ENCODE data around the gene HGD.
"Not testable (repeated sequence)": the region's sequence is repeated elsewhere in the genome, so short reads cannot be mapped to it uniquely, and the experiment has no call there.

Gene HGD

GRCh38 chr3:120680193-120680894, 1.7 kb downstream of the HGD start:
- DNase-seq (ENCODE audit: low read depth in 1 of 2, low spot score in 1 of 2), result no peak

DNA sequence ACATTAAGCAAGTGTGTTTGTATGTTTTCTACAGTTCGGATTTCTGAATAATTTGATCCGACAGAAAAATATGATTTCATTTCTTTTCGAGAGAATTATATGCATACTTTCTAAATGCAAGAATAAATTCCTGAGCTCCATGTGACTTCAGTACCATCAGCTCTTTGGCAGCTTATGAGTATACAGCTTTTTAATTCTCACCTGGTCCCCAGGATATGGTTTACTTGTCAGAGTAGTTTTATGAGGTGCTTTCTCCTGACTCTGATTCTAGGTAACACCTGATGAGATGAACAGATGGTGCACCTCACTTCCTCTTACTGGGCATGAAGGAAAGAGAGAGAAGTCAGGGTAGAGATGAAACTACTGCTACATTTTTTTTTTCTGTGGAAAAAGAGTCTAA, 3.1 kb downstream of the HGD start:
- DNase-seq (ENCODE audit: low read depth in 1 of 2, low spot score in 1 of 2), result no peak

GRCh38 chr3:120678331-120678947, 3.6 kb downstream of the HGD start:
- no peak for DNase-seq (ENCODE audit: low read depth in 1 of 2, low spot score in 1 of 2)

GRCh38 chr3:120677193-120677592, 4.8 kb downstream of the HGD start:
- DNase-seq (ENCODE audit: low read depth in 1 of 2, low spot score in 1 of 2), result not testable (repeated sequence)

DNA sequence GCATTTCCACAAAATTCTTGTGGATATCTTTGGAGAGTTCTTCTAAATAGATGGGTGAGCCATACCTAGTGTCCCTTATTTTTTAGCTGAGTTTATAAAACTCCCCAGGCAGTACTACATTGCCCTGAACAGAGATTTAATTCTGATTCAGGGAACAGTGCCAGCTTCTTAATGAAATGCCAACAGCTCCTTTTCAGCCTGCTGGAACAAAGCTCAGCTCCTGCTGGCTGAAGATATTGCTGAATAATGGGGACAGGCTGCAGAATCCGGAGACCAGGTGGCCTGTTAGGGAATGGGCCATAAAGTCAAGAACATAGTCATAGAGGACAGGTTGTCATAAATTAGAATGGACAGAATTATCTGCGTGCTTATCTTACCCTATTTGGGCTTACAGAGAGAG, 8.9 kb downstream of the HGD start:
- no peak for DNase-seq (ENCODE audit: low read depth in 1 of 2, low spot score in 1 of 2)

- DNase-seq (ENCODE audit: low read depth in 1 of 2, low spot score in 1 of 2), result no peak
These were observed 11.5 kb downstream of the HGD start for GRCh38 chr3:120670576-120670975.

DNA sequence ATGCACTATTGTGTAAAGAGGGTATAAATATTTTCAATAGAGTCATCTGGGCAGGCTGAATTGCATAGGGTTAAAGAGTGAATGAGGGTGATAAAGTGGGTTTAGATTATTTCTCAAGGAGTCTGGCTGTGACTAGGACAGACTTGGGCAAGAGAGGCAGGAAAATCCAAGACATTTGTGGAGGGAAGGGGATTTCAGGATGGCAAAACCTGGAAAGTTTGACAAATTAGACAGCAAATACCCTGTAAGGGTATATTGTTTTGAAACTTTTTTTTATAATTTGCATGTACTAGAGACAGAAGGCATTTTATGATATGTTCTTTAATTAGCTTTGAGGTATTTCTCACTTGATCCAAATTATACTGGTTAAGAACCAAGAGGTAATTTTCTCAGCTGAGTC, 17.1 kb downstream of the HGD start:
- DNase-seq (ENCODE audit: low read depth in 1 of 2, low spot score in 1 of 2), result no peak

DNA sequence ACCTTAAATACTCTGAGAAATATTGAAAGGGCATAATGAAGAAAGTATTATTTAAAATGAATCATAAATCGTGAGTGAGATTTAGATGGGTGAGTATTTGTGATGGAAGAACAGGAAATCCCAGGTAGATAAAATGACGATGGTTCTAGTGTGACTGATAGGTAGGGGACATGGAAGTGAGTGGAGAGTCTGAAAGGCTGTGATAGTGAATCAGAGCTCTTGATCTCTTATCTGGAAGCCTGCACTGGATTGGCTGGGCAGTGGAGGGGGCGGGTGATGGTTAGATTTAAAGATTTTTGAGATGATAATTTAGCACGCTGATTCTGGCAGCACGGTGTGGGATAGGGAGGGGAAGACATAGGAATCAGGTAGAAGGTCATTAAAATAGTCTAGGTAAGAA, 20.1 kb downstream of the HGD start:
- no peak for DNase-seq (ENCODE audit: low read depth in 1 of 2, low spot score in 1 of 2)

- DNase-seq (ENCODE audit: low read depth in 1 of 2, low spot score in 1 of 2), result no peak
These were observed 20.7 kb downstream of the HGD start for GRCh38 chr3:120661106-120661905.

DNA sequence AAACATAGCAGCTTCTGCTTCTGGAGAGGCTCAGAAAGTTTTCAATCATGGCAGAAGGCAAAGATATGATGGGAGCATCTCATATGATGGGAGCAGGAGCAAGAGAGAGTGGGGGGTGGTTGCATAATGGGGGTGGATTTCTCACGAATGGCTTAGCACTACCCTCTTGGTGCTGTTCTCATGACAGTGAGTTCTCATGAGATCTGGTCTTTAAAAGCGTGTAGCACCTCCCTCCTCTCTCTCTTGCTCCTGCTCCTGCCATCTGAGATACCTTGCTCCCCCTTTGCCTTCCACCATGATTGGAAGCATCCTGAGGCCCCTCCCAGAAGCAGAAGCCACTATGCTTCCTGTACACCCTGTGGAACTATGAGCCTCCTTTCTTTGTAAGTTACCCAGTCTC, 22.2 kb downstream of the HGD start:
- no peak for DNase-seq (ENCODE audit: low read depth in 1 of 2, low spot score in 1 of 2)

GRCh38 chr3:120659285-120659684, 22.8 kb downstream of the HGD start:
- DNase-seq (ENCODE audit: low read depth in 1 of 2, low spot score in 1 of 2), result no peak

DNA sequence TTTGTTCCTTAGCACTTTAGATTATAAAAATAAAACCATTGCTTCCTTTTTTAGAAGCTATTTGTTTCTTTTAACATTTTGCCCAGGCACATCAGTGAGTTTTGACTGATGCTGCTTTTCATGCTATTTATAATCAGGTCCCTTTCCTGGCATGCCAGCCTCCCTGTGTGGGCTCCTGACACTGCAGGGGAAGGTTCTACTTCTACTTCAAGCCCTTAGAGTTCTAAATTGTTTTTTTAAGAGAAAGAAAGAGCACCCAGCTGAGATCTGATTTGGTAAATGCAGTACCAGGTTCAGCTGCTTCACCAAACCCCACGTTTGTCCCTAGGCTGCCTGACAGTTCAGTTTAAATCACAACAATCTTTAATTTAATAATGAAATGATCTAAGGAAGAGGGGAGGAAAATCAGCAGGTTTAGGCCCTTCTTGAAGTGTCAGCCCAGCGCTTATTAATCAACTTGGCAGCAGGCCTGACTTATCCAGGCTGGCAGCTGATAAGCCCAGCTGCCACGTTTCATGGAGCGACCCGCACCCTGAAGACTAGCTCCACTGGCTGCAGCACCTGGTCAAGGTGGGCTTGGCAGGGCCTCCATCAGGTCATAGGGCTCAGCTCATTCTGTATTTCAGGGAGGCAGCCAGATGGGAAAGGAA, 29.0 kb downstream of the HGD start:
- DNase-seq (ENCODE audit: low read depth in 1 of 2, low spot score in 1 of 2), result no peak

DNA sequence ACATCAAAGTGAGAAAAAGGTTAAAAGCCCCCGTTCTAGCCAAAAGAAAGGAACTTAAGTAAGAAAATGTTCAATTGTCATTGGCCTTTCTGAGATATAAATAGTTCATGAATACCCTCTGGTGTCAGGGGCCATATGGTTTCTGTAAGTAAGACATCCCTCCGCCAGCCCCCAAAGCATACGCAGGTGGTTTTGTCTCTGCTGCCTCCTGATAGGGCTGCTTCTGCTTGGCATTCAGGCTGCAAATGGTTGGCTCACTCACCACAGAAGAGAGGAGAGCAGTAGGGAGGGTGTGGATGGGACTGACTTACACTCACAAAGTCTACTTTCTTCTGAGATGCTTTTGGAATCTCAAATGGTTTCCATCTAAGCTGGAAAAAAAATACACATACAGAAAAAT, 29.8 kb downstream of the HGD start:
- no peak for DNase-seq (ENCODE audit: low read depth in 1 of 2, low spot score in 1 of 2)

- no peak for DNase-seq (ENCODE audit: low read depth in 1 of 2, low spot score in 1 of 2)
These were observed 31.7 kb downstream of the HGD start for GRCh38 chr3:120650311-120650710.

DNA sequence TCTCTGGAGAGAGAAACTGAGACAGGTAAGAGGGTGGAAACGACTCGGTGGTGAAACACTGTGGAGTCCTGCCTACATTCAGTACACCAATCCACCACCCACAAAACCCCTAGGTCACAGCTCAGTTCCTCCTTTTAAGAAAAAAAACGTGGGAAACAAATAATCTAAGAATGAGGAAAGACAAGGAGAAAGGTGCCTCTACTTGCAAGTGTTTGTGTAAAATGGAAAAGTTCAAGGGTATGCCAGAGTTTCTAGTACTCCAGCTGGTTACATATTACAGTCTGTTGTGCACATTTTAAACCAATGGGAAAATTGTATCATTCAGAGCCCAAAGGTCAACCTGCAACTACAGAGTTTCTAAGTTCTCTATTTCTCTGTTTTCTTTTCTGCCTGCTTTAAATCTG, 32.2 kb downstream of the HGD start:
- DNase-seq (ENCODE audit: low read depth in 1 of 2, low spot score in 1 of 2), result no peak

GRCh38 chr3:120648290-120648689, 33.7 kb downstream of the HGD start:
- DNase-seq (ENCODE audit: low read depth in 1 of 2, low spot score in 1 of 2), result no peak

DNA sequence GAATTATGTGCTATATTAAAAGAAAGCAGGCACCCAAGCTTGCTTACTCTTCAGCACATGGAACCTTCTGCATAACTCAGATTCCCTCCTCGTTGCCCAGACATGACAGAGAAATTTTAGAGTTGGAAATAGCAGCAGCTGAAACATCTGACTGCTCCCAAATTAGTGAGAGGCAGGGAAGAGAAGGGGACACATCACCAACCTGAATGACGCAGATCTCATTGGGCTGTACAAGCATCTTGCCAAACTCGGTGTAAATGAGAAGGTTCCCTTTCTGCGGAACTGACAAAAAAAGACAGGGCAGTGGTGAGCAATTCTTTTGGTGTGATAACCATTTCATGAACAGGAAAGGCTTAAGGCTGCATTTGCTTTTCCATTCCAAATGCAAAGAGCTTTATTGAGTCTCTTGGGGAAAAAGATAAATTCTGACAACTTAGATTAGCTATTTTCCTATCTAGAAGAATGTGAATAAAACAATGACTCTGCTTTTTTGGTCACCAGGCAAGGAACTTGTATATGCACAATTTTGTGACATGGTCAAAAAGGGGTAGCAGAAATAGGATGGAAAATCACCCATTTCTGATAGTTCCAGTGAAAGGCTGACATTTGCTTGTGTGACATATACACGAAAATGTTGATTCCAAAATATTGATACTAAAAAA, 35.1 kb downstream of the HGD start:
- DNase-seq (ENCODE audit: low read depth in 1 of 2, low spot score in 1 of 2), result no peak

DNA sequence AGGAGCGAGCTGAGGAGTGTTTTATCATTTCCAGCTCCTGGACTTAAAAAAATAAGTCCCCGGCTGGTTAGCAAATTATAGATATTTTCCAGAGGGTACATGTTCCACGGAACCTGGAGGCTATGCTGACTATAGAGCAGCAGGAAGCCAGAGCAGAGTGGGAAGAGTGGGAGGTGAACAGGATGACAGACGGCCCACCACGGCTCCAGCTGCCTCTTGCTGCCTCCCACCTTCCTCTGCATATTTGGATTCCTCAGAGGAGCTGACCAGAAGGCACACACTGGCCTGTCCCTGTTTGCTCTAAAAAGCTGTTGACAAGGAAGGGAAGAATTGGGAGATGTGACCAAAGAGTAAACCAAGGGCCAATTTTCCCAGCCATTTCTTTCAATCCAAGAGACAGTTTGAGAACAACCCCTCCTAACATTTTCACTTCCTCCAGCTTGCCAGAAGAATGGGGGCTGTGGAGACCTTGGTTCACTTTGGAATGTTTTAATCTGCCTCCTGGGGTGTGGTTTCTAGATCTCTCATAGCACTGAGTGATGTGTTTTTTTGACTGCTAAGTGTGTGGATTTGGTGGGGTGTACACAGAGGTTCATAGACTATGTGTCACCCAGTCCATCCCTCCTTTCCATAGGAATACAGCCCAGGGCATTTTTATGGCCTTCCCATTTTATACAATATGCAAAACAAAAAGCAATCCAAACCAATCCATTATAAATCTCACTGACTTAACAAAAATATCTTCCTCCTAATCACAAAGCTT, 36.8 kb downstream of the HGD start:
- no peak for DNase-seq (ENCODE audit: low read depth in 1 of 2, low spot score in 1 of 2)

- no peak for DNase-seq (ENCODE audit: low read depth in 1 of 2, low spot score in 1 of 2)
These were observed 39.6 kb downstream of the HGD start for GRCh38 chr3:120642368-120642948.

DNA sequence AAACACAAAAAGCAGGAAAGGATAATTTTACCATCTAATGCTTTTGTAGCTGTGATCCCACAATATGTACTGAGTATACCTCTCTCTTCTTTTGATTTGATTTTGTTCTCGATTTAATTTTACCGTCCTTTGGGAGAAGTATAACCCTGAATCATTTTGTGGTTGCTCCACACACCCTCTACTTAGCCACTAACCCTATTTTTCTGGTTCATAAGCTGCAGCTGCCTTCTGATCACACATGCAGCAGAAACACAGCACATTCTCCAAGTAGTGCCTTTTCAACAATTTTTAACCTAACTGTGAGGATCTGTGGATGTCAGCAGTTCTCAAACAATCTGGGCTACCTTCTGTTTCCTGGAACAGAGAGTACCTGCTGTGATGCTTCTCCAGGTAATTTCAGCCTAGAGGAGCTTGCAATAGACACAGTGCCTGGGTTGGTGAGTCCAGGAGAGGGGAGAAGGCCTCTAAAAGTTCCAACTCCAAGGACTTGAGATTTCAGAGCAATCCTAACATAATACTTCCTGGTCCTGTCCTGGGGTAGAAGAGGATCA, 40.3 kb downstream of the HGD start:
- DNase-seq (ENCODE audit: low read depth in 1 of 2, low spot score in 1 of 2), result no peak

Measured in stimulated activated CD4-positive, alpha-beta T cell treated with anti-CD3 and anti-CD28 coated beads, Interleukin-15, amount 100 ng/mL, for 1 hour (primary cell).